Left lung (tissue), 10 donors: Measurements from ENCODE around the gene CNOT6L. TPM values are rescaled to one million over a fixed set of nuclear protein-coding genes. Genes with fewer than 3 reads are reported as not detected.

Experiments used
- ATAC-seq: fragments of 200-7000 bp; cut with Tn5 transposase; one replicate; pipeline ENCODE4 v1.9.1; 2020; ENCODE audit warnings: moderate library complexity
- DNase-seq, 4 donors: peaks; one replicate each; pipeline ENCODE4 v3.0.0-alpha.2; 2013 to 2020
- H3K27ac ChIP-seq, 2 donors: fragments of 200-600 bp; sonication (generic) in 1 of 2; one replicate each; pipeline versions ENCODE4 v1.5.0 to v1.8.0; 2020 to 2021
- H3K27me3 ChIP-seq, 2 donors: fragments of 200-600 bp; sonication (generic) in 1 of 2; one replicate each; pipeline versions ENCODE4 v1.5.0 to v1.8.0; 2020 to 2021
- H3K36me3 ChIP-seq, 2 donors: fragments of 200-600 bp; sonication (generic) in 1 of 2; one replicate each; pipeline versions ENCODE4 v1.5.0 to v1.8.0; 2020 to 2021
- H3K4me1 ChIP-seq, 2 donors: fragments of 200-600 bp; one replicate each; pipeline ENCODE4 v1.8.0; 2021
- H3K4me3 ChIP-seq, 2 donors: fragments of 200-600 bp; sonication (generic) in 1 of 2; one replicate each; pipeline versions ENCODE4 v1.5.0 to v1.8.0; 2020 to 2021; ENCODE audit warnings: mild to moderate bottlenecking in 1 of 2
- H3K9me3 ChIP-seq, 2 donors: fragments of 200-600 bp; sonication (generic) in 1 of 2; one replicate each; pipeline versions ENCODE4 v1.5.0 to v1.8.0; 2020 to 2021
- CTCF ChIP-seq, 2 donors: fragments of 200-600 bp; sonication (generic) in 1 of 2; IDR thresholded peaks; one replicate each; pipeline versions ENCODE4 v1.5.0 to v1.8.0; 2021; ENCODE audit warnings: antibody characterized with exemption in 2 of 2
- intact Hi-C, 2 donors: fragments of 100-400 bp; cut with DNase I; formaldehyde crosslinking; loops; one replicate each; pipeline versions ENCODE4 v1.11.2 to v1.14.2; 2022
- polyA plus RNA-seq, 6 donors: library from polyadenylated mRNA; unstranded; fragments of 120-200 nt; gene quantifications; one replicate each; pipeline ENCODE4 v1.2.1, GENCODE V29; 2013; ENCODE audit not compliant: insufficient read length in 6 of 6
- total RNA-seq, 2 donors: library from RNA; stranded (reverse); fragmentation: NEBNext Ultra II Directional; extraction: Animal tissue kit (Norgen Biotek cat#: 25700); gene quantifications; one replicate each; pipeline ENCODE4 v1.2.1, GENCODE V29; 2021
- donor health status: DM: no; HTN: yes; CAD: no.
- donor health status: DM: no; HTN: no; CAD: no.

The CNOT6L gene
- total and polyA plus RNA-seq, 8 donors, result 29.8 to 43.5 (median 34.0) TPM

DNA sequence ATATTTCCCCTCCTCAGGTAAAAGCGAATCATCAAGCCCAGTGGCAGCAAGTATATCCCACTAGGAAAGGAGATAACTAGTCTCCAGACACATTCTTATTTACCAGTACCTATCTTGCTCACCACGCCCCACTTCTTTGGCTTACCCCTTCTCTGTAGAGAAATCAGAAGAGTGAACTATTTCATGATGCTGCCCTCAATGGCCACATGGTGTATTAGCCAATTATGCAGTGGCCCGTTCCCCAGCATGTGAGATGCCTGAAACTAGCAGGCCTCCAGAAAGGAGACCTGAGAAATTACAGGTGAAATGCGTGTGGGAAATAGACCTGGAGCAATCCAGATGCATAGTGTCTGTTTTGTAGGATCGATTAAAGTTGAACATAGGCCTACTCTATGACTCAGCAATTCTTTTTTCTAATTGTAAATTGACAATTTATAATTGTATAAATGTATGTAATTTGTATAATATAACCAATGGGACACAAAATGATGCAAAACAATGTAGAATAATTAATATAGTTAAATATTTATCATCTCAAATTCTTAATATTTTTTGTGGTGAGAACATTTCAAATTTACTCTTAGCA lies 126.2 kb downstream of the CNOT6L start:
- no peaks in the 10 kb centered on the region for H3K9me3 ChIP-seq
- no peaks in the 10 kb centered on the region for H3K27me3 ChIP-seq
- H3K27ac ChIP-seq, result no peak overlapping the region
- no peak for ATAC-seq
- no peaks in the 10 kb centered on the region for H3K4me1 ChIP-seq
- no peak for DNase-seq
- no peak for TF ChIP-seq CTCF (IDR thresholded peaks at IDR 0.05)
- H3K36me3 ChIP-seq, result no peaks in the 10 kb centered on the region
- H3K4me3 ChIP-seq, result no peak overlapping the region
- intact Hi-C loops, result no loop called here

GRCh38 chr4:77681792-77682191 lies 137.4 kb downstream of the CNOT6L start:
- Histone ChIP-seq H3K36me3 (no peaks in the 10 kb centered on the region), H3K27me3 (no peaks in the 10 kb centered on the region), H3K27ac (no peak overlapping the region), H3K4me1 (no peaks in the 10 kb centered on the region), H3K9me3 (no peaks in the 10 kb centered on the region), H3K4me3 (no peak overlapping the region)
- no peak for TF ChIP-seq CTCF (IDR thresholded peaks at IDR 0.05)
- no peak for DNase-seq
- intact Hi-C loops, result no loop called here
- ATAC-seq, result no peak

GRCh38 chr4:77676842-77677241 lies 142.3 kb downstream of the CNOT6L start:
- ATAC-seq (no peak), DNase-seq (no peak)
- Histone ChIP-seq H3K4me3 (no peak overlapping the region), H3K27me3 (no peaks in the 10 kb centered on the region), H3K4me1 (no peaks in the 10 kb centered on the region), H3K36me3 (no peaks in the 10 kb centered on the region), H3K9me3 (no peaks in the 10 kb centered on the region), H3K27ac (no peak overlapping the region)
- no peak for TF ChIP-seq CTCF (IDR thresholded peaks at IDR 0.05)
- intact Hi-C loops, result no loop called here

GRCh38 chr4:77671051-77671450 lies 148.1 kb downstream of the CNOT6L start:
- Histone ChIP-seq H3K9me3 (no peaks in the 10 kb centered on the region), H3K36me3 (no peaks in the 10 kb centered on the region), H3K4me1 (no peaks in the 10 kb centered on the region), H3K4me3 (no peak overlapping the region), H3K27ac (no peak overlapping the region), H3K27me3 (no peaks in the 10 kb centered on the region)
- no peak for TF ChIP-seq CTCF (IDR thresholded peaks at IDR 0.05)
- DNase-seq, result no peak
- intact Hi-C loops, result no loop called here
- no peak for ATAC-seq

DNA sequence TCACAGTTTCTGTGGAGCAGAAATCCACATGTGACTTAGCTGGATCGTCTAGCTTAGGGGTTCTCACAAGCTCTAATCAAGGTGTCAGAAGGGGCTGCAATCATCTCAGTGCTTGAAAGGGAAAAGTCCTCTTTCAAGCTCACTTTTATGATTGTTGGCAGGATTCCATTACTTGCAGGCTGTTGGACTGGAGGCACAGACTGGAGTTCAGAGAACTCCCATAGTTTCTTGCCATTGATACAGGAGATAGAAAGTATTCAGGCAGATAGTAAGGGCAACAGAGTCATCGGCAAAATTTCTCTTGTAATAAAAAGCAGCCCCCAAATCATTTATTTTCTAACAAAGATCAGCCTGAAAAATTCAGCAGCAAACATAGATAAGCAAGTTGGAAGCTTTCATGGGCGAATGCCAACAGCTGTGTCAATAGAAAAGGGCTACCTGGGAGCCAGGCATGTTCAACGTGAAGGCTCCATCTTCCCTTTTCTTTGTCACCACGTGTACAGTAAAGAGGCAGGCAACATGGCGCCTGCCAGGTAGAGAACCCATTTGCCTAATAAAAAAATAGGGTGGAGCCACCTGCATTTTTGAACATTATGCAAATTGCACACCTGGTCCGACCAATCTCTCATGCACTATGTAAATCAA lies 149.1 kb downstream of the CNOT6L start:
- Histone ChIP-seq H3K27me3 (no peaks in the 10 kb centered on the region), H3K9me3 (no peaks in the 10 kb centered on the region), H3K4me1 (no peaks in the 10 kb centered on the region), H3K27ac (no peak overlapping the region), H3K4me3 (no peak overlapping the region), H3K36me3 (no peaks in the 10 kb centered on the region)
- intact Hi-C loops, result no loop called here
- ATAC-seq (no peak), DNase-seq (no peak)
- no peak for TF ChIP-seq CTCF (IDR thresholded peaks at IDR 0.05)
